Thyroid gland (tissue), 4 donors: ENCODE data around the gene HCN2.

ENCODE experiments used
- CTCF ChIP-seq, 6 experiments: fragments of 200-600 bp in 3 of 6; fragments of 450-650 bp in 3 of 6; sonication (generic) in 3 of 6; IDR thresholded peaks; one replicate each; pipeline ENCODE4 v1.5.1; 2016 to 2019; ENCODE audit warnings: antibody characterized with exemption in 6 of 6, mild to moderate bottlenecking in 2 of 6, inconsistent platforms in 1 of 6, moderate library complexity in 1 of 6
- POLR2A ChIP-seq, 2 donors: fragments of 450-650 bp; IDR thresholded peaks; one replicate each; pipeline ENCODE4 v1.6.1; 2017; ENCODE audit warnings: antibody characterized with exemption in 2 of 2, mild to moderate bottlenecking in 2 of 2, moderate library complexity in 1 of 2

GRCh38 chr19:641702-642101 is 52.0 kb downstream of the HCN2 start:
- no peak for TF ChIP-seq CTCF (IDR thresholded peaks at IDR 0.05)
- no peak for TF ChIP-seq POLR2A (IDR thresholded peaks at IDR 0.05)
